Measurements from ENCODE around the gene RCE1.

GRCh38 chr11:66888282-66888681 is 45.0 kb downstream of the RCE1 start:
- TF ChIP-seq CTCF (conservative IDR thresholded peaks at IDR 0.05 in 1 of 2, IDR thresholded peaks at IDR 0.05 in 1 of 2; ENCODE audit: extremely low read depth in 1 of 2, insufficient read depth in 1 of 2, low read depth in 1 of 2, low read length in 2 of 2) (no peak), EZH2 (IDR thresholded peaks at IDR 0.05; ENCODE audit: borderline replicate concordance, low read length) (no peak)

Measured in mammary epithelial cell (primary cell).